ENCODE results near the gene UMPS.
"Not testable (repeated sequence)": the region's sequence is repeated elsewhere in the genome, so short reads cannot be mapped to it uniquely, and the experiment has no call there.

Gene UMPS

DNA sequence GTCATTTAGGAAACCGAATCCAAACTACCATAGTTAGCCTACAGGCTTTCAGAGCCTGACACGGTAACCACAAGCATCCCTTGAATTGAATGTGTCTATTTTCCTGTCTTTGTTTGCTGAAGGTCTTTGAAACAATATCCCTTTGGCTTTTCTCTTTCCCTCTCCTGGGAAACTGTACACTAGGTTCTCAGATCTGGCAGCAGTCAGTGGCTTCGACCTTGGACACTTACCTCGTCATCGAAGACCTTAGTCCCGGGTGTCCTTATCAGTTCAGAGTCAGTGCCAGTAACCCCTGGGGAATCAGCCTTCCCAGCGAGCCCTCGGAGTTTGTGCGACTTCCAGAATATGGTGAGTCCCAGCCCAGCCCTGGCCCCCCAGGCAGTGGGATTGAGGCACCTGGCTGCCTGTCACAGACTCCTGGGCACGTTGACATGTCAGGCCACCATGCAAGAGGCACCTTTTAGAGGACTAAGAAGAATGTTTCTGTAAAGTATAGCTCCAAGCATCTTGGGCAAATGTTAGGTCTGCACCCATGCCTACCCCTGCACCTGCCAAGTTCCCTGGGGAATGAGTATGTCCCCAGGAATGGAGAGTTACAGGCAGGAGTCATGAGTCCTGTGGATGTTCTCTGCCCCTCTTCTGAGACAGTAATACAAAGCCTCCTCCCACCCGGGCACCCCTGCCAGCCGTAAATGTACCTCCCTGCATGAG lies 30.4 kb upstream of the UMPS start:
- no peaks in the 10 kb centered on the region for H3K4me1 Mint-ChIP-seq
- H3K9me3 Mint-ChIP-seq, result no peaks in the 10 kb centered on the region
- DNase-seq (no peak), ATAC-seq (no peak)
- H3K27ac Mint-ChIP-seq, result peak overlapping the region in 1 of 2 donors; percentile 61
- no peak overlapping the region for H3K4me3 Mint-ChIP-seq
- peaks cover 21% of the 10 kb centered on the region for H3K27me3 Mint-ChIP-seq

DNA sequence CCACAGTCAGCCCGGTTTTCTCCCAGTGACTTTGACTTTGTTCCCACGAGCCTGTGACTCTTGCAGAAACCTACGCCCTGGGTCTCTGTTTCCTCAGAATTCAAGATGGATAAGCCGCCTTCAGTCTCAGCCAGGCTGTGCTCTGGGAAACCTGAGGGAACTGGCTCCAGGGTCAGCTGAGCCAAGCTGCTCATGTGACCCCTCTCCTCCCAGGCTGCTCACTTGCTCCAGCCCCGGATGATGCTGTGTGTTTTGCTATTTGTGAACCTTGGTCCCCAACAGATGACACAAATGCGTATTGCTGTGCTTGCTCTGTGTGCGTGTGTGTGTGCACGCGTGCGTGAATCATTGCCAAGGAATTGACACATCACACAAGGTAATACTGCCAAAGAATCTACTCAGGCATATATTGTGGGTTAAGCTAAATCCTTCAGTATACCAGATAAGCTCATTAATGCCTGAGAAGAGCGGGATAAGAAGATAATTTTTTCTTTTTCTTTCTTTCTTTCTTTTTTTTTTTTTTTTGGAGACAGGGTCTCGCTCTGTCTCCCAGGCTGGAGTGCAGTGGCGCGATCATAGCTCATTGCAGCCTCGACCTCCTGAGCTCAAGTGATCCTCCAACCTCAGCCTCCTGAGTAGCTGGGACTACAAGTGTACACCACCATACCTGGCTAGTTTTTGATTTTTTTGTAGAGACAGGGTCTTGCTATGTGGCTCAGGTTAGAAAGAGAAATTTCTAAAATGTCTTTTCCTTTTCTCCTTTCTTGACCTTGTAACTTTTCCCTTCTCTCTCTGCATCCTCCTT lies 29.2 kb upstream of the UMPS start:
- Mint-ChIP-seq H3K27ac (no peak overlapping the region), H3K27me3 (peaks cover 29% of the 10 kb centered on the region), H3K4me1 (no peaks in the 10 kb centered on the region), H3K4me3 (no peak overlapping the region), H3K9me3 (no peaks in the 10 kb centered on the region)
- DNase-seq, result no peak
- ATAC-seq, result no peak

DNA sequence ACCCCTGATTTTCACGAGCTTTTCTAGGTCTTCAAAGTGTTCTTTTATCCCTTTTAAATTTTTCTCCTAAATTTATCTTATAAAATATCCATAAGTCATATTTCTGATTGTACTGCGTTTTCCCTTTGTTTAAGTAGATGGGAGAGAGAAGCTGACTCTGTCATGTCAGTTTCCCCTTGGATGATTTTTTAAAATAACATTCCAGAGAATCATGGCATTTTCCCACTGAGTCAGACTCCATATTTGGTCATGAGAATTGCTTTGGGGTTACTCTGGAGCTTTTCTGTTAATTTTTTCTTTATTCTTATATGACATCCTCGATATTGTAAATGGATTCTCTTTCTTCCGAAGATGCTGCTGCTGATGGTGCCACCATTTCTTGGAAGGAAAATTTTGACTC lies 28.6 kb upstream of the UMPS start:
- ATAC-seq (no peak), DNase-seq (no peak)
- Mint-ChIP-seq H3K27me3 (peaks cover 31% of the 10 kb centered on the region), H3K9me3 (no peaks in the 10 kb centered on the region), H3K27ac (no peak overlapping the region), H3K4me3 (no peak overlapping the region), H3K4me1 (no peaks in the 10 kb centered on the region)

DNA sequence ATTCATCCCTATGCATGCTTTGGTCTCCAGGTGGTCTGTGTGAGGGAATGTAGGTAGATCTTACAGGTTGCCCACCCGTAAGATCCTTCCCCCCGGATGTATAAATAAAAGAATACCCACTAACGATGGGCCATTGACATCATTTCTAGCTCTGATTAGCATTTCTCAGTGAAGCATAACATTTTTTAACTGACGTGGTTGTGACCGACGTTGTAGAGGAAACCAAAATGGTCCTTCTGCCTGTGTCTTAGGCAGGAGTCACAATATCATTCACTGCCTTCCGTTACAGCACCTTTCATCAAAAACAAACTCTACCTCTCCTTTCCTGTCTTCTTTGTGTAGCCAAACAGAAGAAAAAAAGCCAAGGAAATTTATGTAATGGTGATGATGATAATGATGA lies 27.3 kb upstream of the UMPS start:
- Mint-ChIP-seq H3K27ac (no peak overlapping the region), H3K27me3 (peaks cover 44% of the 10 kb centered on the region), H3K4me3 (no peak overlapping the region), H3K4me1 (no peaks in the 10 kb centered on the region), H3K9me3 (no peaks in the 10 kb centered on the region)
- ATAC-seq, result no peak
- no peak for DNase-seq

- no peak overlapping the region for H3K27ac Mint-ChIP-seq
- DNase-seq (no peak), ATAC-seq (no peak)
- no peak overlapping the region for H3K4me3 Mint-ChIP-seq
- H3K27me3 Mint-ChIP-seq, result peaks cover 55% of the 10 kb centered on the region
- no peaks in the 10 kb centered on the region for H3K4me1 Mint-ChIP-seq
- no peaks in the 10 kb centered on the region for H3K9me3 Mint-ChIP-seq
Observed at GRCh38 chr3:124705552-124705951, 24.7 kb upstream of the UMPS start.

DNA sequence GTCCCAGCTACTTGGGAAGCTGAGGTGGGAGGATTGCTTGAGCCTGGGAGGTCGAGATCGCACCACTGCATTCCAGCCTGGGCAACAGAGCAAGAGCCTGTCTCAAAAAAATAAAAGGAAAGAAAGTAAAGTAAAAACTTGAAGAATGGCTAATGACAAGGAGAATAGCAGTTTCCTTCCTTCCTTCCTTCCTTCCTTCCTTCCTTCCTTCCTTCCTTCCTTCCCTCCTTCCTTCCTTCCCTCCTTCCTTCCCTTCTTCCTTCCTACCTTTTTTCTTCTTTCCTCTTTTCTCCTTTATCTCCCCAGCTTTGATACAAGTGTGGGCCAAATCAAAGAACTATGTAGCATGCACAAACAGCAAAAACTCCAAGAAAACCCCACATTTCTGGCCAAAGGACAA lies 23.0 kb upstream of the UMPS start:
- peaks cover 58% of the 10 kb centered on the region for H3K27me3 Mint-ChIP-seq
- H3K4me3 Mint-ChIP-seq, H3K9me3 Mint-ChIP-seq, DNase-seq, H3K4me1 Mint-ChIP-seq, H3K27ac Mint-ChIP-seq, ATAC-seq: not testable (repeated sequence)

DNA sequence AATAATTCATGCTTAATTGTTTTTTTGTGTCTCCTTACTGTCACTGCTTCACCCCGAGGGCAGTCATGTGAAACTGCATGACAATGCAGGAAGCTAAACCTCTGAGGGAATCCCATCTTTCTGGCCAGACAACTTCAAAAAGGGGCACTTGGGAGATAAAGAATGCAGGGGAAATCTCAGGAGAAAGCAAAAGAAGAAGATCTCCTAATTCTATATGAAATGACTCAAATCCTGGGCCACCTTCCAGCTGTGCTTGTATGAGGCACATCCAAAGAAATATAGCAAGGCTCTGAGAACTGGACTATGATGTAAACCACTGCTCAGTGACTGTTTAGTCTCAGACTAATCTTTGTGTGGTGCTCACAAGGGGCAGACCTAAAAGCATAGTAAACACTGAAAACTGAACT lies 22.6 kb upstream of the UMPS start:
- no peak for DNase-seq
- no peak for ATAC-seq
- H3K4me3 Mint-ChIP-seq, result no peak overlapping the region
- H3K9me3 Mint-ChIP-seq, result no peaks in the 10 kb centered on the region
- peaks cover 59% of the 10 kb centered on the region for H3K27me3 Mint-ChIP-seq
- H3K27ac Mint-ChIP-seq, result no peak overlapping the region
- no peaks in the 10 kb centered on the region for H3K4me1 Mint-ChIP-seq

DNA sequence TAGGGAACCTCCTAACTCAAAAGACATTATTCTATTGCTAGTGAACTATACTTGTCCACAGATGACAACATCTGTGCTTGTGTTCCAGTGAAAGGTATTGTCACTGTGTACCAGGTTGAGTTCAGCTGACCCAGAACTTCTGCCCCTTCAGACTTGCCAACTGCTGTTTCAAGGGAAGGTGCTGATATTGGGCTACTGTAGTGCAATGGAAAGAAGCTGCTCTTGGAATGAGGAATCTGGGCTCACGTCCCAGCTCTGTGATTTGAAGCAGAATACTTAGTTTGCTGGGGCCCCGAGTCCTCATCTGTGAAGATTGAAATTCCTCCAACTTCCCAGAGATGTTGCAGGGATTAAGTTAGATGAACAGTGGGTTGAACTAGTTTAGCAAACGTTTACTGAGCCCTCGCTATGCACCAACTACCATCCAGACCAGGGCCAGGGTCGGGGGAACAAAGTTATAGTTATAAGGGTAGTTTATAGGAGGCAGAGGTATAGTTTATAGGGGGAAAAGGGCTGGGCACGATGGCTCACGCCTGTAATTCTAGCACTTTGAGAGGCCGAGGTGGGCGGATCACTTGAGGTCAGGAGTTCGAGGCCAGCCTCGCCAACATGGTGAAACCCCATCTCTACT lies 15.9 kb upstream of the UMPS start:
- Mint-ChIP-seq H3K4me3 (no peak overlapping the region), H3K27me3 (peaks cover 51% of the 10 kb centered on the region), H3K9me3 (no peaks in the 10 kb centered on the region), H3K4me1 (no peaks in the 10 kb centered on the region), H3K27ac (no peak overlapping the region)
- DNase-seq, result no peak
- no peak for ATAC-seq

GRCh38 chr3:124722589-124722988 lies 7.7 kb upstream of the UMPS start:
- Mint-ChIP-seq H3K4me3 (no peak overlapping the region), H3K9me3 (no peaks in the 10 kb centered on the region), H3K27ac (no peak overlapping the region), H3K27me3 (peaks cover 35% of the 10 kb centered on the region), H3K4me1 (no peaks in the 10 kb centered on the region)
- ATAC-seq, result no peak
- DNase-seq, result no peak

DNA sequence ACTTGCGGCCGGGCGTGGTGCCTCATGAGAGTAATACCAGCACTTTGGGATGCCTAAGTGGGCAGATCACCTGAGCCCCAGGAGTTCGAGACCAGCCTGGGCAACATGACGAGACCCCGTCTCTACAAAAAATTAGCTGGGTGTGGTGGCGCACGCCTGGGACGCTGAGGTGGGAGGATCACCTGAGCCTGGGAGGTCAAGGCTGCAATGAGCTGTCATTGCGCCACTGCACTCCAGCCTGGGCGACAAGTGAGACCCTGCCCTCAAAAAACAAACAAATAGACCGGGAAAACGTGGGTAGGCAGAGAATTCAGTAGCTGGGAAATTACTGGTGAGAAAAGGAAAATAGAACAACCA lies 667 bp downstream of the UMPS start:
- ATAC-seq (peak; percentile 19), DNase-seq (peak in 1 of 2 donors; percentile 14)
- H3K9me3 Mint-ChIP-seq, result no peaks in the 10 kb centered on the region
- no peaks in the 10 kb centered on the region for H3K27me3 Mint-ChIP-seq
- H3K4me3 Mint-ChIP-seq, result peak overlapping the region; percentile 98 to 99
- peak overlapping the region; percentile 99 to 100 for H3K27ac Mint-ChIP-seq
- peaks cover 44% of the 10 kb centered on the region for H3K4me1 Mint-ChIP-seq

- Mint-ChIP-seq H3K4me1 (peaks cover 44% of the 10 kb centered on the region), H3K27ac (peak overlapping the region in 1 of 2 donors; percentile 74), H3K4me3 (peak overlapping the region; percentile 98 to 99), H3K9me3 (no peaks in the 10 kb centered on the region), H3K27me3 (no peaks in the 10 kb centered on the region)
- DNase-seq (no peak), ATAC-seq (no peak)
Observed at GRCh38 chr3:124731760-124732159, 1.5 kb downstream of the UMPS start.

DNA sequence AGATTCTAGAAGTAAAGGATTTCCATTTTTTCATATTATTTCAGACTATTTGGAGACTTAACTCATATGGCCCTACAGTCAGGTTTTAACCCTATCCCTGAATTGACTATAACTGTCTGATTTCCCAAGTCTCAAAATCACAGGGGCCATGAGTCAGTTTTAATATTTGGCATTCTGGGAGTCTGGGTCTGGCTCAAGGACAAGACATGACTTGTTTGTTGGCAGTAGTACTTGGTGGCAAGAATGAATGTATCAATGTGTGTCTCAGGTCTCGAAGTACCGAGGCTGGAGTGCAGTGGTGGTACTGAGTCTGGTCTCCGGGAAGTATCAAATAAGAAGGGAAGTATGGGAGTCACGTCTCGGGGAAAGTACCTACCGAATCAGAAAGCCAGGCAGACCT lies 10.8 kb downstream of the UMPS start:
- Mint-ChIP-seq H3K9me3 (no peaks in the 10 kb centered on the region), H3K27ac (peak overlapping the region; percentile 23 to 49), H3K27me3 (no peaks in the 10 kb centered on the region), H3K4me1 (peaks cover 13% of the 10 kb centered on the region), H3K4me3 (no peak overlapping the region)
- DNase-seq (no peak), ATAC-seq (no peak)

- H3K27ac Mint-ChIP-seq, result no peak overlapping the region
- DNase-seq (no peak), ATAC-seq (no peak)
- no peaks in the 10 kb centered on the region for H3K27me3 Mint-ChIP-seq
- no peak overlapping the region for H3K4me3 Mint-ChIP-seq
- H3K4me1 Mint-ChIP-seq, result no peaks in the 10 kb centered on the region
- H3K9me3 Mint-ChIP-seq, result no peaks in the 10 kb centered on the region
Observed at GRCh38 chr3:124745756-124746155, 15.5 kb downstream of the UMPS start.

DNA sequence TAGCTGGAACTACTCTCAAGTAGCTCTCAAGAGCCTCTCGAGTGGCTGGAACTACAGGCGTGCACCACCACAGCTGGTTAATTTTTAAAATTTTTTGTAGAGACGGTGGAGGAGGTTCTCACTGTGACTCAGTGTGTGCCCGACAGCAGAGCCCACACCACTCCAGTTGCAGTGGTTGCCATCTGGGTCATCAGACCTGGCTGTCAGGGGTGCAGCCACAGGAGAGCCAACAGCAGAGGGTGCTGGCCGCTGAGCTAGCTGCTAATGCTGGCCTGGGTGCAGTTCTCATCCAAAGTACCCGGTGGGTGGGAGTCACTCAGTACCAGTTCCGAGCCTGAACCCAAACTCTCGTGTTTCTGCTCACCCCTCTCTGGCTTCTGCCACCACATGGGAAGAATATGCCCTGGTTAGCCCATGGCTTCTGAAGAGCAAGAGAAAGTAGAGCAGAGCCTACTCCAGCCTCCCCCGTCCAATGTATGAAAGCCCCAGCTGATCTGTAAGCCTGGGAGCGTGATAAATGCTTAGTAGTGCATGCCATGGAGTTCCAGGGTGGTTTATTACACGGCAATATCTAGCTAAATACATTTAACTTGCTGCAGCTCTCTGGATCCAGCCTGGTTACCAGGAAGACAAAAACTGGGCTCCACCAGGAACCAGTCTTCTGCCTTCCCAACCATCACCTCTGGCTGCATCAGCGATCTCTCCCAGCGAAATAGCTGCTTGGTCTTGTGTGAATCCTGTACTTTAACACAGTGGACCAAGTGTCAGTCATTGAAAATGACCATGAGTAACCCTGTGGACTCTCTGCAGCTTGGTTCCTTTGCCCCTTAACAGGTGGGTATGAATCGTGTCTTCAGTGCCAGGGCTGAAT lies 17.1 kb downstream of the UMPS start:
- H3K4me3 Mint-ChIP-seq, result no peak overlapping the region
- ATAC-seq (peak; percentile 15), DNase-seq (no peak)
- H3K4me1 Mint-ChIP-seq, result no peaks in the 10 kb centered on the region
- H3K27me3 Mint-ChIP-seq, result no peaks in the 10 kb centered on the region
- H3K9me3 Mint-ChIP-seq, result no peaks in the 10 kb centered on the region
- H3K27ac Mint-ChIP-seq, result peak overlapping the region in 1 of 2 donors; percentile 59

GRCh38 chr3:124748560-124749198 lies 18.4 kb downstream of the UMPS start:
- Mint-ChIP-seq H3K9me3 (no peaks in the 10 kb centered on the region), H3K27ac (peak overlapping the region; percentile 39 to 46), H3K4me3 (no peak overlapping the region), H3K27me3 (no peaks in the 10 kb centered on the region), H3K4me1 (no peaks in the 10 kb centered on the region)
- no peak for ATAC-seq
- no peak for DNase-seq

Data from stimulated activated naive CD8-positive, alpha-beta T cell treated with anti-CD3 and anti-CD28 coated beads, Interleukin-15, amount 100 ng/mL, for 72 hours (primary cell).